Activated CD8-positive, alpha-beta memory T cell treated with anti-CD3 and anti-CD28 coated beads, Interleukin-2, amount 50 U/mL, for 24 hours (primary cell): Measurements from ENCODE around the gene PRSS53.
"Not testable (repeated sequence)": the region's sequence is repeated elsewhere in the genome, so short reads cannot be mapped to it uniquely, and the experiment has no call there.

Experiments
- DNase-seq: peaks from one replicate; pipeline ENCODE4 v3.0.0-alpha.2; 2020; ENCODE audit errors: extremely low read depth

Gene PRSS53

DNA sequence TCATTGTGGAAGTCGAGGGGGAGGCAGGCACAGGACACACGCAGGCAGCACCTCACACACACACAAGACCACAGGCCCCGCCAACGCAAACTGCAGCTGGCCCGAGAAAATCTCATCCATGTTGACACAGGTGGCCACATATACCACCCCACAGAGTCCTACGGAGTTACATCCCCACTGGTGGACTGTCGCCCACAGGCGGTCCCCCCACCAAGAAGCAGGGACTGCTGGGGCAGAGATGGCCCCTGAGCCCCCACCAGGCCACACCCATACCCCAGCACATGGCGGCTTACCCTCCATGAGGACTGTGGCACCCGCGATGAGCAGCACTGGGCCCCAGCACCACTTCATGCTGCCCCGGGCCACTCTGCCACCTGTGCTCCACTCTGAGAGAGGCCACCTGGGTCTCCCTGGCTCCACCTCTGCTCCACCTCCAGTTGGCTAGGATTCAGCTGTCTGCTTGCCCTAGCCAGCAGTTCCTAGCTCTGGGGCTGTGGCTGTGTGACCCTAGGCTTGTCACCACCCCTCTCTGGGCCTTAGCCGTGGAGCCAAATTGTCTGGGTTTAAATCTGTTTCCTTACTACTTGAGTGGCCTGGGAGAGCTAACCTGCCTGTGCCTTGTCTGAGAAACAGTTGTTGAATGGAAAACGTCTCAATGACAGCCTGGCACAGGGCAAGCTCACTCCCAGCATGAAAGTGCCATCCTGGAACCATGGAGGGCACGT is at the start of gene PRSS53:
PRSS53 (minus strand) TSS at position 485 of the 725 bp plus-strand sequence; CDS start at position 351, 134 bp downstream.
- DNase-seq: no peak

DNA sequence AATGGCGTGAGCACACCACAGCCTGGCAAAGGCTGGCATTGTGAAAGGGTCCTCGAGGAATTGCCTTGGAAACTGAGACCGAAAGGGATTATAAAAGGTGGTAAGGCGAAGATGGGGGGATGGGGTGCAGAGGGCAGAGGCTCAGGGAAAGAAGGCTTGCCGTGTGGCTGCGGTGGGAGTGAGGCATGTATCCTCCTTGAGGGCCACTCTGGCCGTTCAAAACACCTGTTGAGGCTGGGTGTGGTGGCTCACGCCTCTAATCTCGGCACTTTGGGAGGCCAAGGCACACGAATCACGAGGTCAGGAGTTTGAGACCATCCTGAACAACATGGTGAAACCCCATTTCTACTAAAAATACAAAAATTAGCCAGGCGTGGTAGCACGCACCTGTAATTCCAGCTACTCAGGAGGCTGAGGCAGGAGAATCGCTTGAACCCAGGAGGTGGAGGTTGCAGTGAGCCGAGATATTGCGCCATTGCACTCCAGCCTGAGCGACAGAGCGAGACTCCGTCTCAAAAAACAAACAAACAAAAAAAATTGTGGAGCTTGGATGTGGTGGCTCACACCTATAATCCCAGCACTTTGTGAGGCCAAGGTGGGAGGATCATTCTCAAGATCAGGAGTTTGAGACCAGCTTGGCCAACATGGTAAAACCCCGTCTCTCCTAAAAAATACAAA is 48.2 kb upstream of the PRSS53 start:
- not testable (repeated sequence) for DNase-seq

DNA sequence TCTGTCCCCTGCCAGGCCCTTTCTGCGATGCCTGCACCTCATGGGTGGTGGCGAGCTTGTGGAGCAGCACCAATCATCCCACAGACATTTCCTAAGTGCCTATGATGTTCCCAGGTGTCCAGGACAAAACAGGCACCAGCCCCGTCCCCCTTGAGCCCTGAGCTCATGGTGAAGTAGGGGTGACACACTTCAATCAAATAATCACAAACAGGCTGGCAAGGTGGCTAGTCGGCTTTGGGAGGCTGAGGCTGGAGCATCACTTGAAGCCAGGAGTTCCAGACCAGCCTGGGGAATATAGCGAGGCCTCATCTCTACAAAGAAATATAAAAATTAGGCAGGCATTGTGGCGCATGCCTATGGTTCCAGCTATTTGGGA is 47.5 kb upstream of the PRSS53 start:
- no peak for DNase-seq

DNA sequence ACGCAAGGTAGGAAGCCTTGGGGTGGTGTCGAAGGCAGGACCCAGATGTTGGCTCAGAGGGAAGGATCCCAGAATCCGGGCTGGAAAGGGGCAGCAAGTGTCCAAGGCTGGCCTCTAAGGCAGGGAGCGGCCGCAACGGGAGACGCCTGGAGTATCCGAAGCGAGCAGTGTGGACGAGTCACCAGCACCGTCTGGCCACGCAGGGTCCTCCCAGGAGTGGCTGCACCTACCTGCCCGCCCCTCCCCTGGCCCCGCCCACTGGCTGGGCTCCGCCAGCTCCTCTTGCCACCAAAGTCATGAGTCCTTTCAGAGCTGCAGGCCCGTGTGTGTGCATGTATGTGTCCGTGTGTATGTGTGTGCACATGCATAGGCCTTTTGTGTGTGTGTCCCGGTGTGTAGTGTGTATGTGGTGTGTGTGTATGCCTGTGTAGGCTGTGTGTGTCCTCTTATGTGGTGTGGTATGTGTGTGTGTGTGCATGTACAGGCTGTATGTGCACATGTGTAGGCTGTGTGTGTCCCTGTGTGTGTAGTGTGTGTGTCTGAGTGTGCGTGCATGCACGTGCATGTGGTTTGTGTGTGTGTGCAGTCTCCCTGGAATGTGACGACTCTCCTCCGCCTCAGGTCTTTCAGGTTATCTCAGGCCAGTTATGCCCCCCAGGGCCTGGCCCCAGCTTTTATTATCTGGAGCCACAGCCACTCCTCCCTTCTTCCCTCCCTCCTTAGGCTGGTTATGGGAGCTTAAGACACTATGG is 47.0 kb upstream of the PRSS53 start, which contains the start of gene PRSS8:
PRSS8 (minus strand) TSS at position 193 of the 752 bp plus-strand sequence. CDS start 229 bp downstream, outside the sequence.
- DNase-seq: no peak

DNA sequence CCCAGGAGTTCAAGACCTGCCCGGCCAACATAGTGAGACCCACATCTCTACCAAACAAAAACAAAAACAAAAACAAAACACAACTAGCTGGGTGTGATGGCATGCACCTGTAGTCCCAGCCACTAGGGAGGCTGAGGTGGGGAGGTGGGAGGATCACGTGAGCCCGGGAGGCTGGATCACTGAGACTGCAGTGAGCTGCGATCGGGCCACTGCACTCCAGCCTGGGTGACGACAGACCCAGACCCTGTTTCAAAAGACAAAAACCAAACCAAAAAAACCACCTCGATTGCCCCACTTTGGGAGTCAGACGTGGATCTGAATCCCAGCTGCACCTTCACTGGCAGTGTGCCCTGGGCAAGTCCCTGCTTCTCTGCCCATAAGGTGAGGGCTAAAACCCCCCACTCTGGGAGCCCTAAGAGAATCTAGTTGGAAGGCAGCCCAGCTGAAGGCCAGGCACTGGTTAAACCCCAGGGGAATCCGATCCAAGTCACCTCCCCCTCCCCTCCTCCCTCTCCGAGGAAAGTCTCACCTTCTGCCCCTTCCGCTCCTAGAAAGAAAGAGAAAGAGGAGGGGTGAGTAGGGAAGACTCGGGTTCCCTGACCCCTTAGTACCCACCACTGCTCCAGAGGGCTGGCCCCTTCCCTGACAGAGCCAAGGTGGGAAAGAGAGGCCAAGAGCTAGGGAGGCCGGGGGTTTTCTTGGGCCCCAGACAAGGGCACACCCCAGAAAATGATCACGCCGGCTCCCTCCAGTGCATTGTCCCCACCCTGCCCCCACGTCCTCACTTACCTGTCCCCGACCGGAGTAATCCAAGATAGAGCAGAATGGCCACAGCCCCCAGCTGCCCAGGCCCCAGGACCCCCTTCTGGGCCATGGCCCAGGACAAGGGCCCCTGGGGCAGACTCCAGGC is 46.1 kb upstream of the PRSS53 start:
- DNase-seq: no peak

DNA sequence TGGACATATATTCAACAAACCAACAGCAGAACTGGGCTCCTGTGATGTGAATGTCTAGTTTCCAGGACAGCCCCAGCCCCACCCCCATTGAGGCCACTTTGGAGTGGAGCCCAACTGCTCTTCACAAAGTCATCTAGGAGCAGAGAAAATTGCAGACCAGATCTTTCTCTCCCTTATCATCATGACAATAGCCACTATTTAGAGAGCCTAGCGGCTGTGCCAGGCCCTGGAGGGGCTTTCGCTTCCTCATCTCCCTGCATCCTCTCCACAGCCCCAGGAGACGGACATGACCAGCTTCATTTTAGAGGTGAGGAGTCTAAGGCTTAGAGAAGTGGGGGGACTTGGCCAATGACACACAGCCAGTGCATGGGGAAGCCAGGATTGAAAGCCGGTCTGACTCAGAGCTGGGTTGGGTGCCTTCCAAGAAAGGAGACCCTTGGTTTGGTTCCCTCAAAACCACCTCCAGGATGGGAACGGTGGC is 45.4 kb upstream of the PRSS53 start:
- no peak for DNase-seq

DNA sequence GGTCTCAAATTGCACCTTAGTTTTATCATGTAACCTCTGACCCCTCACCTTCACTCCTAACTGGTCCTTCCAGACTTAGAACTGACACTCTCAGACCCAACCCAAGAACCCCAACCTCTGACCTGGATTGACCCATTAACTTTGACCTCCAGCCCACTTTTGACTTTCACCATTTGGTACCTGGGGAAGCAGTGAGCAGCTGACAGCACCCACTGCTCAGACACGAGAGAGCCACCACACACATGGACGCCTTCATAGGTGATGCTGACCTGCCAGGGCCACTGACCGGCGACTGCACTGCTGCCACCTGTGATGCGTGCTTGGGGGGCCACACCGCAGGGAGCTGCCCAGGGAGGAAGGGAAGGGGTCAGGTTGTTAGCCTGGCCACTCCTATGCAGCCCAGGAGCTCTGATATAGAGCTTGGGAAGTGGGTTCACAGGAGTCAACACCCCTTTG is 44.3 kb upstream of the PRSS53 start:
- DNase-seq: no peak

DNA sequence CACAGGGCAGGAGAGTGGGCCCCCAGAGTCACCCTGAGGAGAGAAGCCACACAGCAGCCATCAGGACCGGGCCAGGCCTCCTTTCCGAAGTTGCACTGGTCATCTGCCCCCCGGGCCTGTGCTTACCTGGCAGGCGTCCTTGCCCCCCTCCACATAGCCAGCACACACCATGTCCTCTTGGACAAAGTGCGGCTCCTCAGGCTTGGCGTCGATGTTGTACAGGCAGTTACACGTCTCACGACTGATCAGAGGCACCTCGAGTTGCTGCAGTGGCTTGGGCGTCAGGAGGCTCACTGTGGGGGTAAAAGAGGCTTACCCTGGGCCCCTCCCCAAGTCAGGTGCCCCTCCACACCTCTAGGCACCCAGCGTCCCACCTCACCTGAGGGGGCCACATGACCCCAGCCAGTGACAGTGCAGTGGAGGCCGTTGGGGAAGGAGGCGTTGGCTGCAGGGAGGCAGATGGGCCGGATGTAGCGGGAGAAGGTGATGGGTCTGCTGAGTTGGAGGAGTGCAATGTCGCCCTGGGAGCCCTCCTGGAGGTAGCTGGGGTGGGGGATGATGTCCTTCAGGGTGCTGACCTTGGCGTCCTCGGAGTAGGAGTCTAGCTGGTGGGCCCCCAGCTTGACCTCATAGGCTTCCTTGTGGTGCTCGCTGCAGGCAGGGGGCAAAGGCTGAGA is 43.7 kb upstream of the PRSS53 start:
- DNase-seq: no peak

DNA sequence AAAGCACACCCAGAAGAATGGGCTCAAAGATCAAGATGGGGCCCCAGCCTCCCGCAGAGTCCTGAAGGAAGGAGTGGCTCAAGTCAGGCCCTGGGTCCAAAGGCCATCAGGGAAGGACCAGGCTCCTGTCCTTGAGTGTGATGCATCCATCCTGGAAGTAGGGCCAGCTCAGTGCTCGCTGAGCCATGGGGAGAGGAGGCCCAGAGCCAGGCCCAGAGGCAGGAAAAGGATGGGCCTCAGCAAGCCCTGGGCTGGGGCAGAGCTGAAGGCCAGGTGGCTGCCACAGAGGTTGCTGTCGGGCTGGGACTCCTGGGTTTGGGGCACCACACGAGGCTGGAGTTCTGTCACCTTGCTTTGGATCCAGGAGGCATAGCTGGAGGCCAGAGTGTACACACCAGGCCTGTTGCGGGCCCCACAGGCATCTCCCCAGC is 43.1 kb upstream of the PRSS53 start:
- no peak for DNase-seq

DNA sequence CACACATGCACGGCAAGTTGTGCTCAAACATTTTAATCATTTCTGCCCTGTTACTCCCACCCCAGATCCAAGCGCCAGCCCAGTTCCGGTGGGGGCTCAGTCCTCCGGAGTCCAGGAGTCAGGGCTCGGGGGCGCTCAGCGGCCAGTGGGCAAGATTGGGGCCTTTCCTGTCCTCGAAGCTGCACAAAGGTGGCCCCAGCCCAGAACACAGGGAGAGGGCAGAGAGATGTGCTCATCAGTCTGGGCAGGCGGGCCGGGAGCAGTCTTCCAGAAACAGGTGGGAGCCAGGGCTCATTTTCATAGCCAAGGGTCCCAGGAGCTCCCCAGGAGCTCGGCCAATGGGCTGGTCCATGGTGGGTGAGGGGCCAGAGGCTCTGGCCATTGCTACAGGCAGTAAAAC is 42.7 kb upstream of the PRSS53 start:
- no peak for DNase-seq

DNA sequence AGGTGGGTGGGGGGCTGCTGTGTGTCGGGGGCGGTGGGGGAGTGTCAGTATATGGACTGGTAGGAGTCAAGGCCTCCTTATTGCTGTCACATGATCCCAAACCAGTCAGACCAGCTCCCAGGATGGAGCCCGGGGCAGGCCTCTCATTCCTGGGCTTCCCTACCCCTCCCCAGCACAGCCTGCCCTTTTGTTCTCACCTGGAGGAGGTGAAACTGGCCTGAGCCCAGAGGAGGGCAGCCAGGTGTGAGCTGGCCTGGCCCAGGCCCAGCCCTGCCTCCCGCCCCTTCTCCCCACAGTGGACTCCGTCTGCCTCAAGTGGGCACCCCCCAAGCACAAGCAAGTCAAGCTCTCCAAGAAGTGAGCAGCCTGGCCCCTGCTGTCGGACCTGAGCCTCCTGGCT is 42.2 kb upstream of the PRSS53 start:
- DNase-seq: no peak

DNA sequence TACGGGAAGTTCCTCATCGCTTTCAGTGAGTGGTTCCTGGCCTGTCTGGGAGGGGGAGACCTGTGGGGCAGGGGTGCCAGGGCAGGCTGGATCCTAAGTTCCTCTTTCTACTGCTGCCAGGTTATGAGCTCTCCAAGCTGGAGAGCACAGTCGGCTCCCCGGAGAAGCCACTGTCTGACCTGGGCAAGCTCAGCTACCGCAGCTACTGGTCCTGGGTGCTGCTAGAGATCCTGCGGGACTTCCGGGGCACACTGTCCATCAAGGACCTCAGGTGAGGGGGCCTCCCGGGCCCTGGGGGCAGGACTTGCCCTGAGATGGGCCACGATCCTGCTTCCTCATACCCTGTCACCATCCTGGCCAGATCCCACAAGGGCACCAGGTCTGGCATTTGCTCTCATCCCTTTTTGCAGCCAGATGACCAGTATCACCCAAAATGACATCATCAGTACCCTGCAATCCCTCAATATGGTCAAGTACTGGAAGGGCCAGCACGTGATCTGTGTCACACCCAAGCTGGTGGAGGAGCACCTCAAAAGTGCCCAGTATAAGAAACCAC is 41.7 kb upstream of the PRSS53 start:
- no peak for DNase-seq

DNA sequence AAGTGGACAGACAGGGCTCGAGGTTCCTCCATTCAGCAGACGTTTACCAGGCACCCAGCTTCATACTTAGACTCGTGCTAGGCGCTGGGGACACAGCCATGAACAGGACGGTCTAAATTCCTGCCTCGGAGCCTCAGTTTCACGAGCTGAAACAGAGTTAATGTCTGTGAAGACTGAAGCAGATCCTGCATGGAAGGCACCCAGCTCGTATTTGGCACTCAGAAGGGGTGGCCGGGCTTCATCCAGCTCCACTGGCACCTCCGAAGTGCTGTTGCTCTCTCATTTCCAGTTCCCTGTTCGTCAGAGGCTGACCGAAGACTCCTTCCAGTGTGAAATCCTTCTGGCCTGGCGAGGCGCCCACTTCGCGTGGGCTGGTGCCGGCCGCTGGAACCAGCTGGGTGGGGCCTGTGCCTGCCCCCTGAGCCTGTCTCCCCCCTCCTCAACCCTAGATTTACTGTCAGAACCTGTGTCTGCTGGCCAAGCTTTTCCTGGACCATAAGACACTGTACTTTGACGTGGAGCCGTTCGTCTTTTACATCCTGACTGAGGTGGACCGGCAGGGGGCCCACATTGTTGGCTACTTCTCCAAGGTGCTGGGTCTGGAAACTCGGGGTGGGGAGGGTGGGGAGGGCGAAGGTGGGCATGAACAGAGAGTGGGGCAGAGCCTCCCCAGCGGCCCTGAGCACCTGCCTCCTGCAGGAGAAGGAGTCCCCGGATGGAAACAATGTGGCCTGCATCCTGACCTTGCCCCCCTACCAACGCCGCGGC is 41.0 kb upstream of the PRSS53 start:
- no peak for DNase-seq

DNA sequence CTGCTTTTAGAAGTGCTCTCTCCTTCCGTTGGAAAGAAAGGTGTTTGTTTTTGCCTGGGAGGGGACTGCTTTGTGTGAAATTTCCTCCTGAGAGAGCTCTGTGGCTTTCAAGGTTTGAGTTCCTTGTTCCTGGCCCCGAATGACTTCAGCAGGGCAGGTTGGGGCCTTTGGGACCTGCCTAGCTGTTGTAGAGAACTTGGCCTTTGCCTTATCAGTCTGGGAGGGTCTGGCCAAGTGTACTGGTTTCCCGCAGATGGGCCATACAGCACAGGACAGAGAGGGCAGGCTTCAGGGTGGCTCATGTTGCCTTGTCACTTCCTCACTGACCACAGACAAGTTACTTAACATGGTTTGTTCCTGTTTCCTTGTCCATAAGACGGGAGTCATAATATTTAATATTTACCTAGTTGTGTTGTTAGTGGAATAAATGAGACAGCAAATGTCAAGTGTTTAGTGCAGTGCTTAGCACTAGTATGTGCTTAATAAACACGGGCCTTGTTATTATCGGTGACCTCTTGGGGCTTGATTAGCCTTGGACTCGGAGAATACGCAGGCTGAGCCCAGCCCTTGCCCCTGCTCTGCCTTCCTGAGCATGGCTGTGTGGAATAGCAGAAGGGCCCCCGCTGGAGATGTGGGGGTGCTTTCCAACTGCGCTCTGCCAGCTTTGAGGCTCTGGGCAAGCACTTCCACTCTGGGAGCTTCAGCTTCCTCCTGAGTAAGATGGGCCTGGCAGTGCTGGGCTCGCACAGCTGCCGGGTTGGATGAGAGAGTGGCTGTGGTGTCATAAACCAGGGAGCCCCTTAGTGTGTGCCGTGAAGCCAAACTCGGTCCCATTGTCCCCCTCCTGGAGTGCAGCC is 40.2 kb upstream of the PRSS53 start:
- no peak for DNase-seq

DNA sequence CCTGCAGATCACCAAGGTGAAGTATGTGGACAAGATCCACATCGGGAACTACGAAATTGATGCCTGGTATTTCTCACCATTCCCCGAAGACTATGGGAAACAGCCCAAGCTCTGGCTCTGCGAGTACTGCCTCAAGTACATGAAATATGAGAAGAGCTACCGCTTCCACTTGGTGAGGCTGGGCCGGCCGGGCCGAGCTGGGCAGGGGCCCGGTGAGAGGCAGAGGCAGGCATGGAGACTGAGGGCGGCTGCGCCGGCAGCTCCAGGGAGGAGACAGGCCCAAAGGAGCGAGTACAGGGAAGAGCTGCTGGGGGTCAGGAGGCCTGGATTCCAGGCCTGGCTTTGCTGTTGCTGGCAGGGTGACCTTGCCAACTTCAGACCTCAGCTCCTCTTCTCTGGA is 38.4 kb upstream of the PRSS53 start:
- no peak for DNase-seq

DNA sequence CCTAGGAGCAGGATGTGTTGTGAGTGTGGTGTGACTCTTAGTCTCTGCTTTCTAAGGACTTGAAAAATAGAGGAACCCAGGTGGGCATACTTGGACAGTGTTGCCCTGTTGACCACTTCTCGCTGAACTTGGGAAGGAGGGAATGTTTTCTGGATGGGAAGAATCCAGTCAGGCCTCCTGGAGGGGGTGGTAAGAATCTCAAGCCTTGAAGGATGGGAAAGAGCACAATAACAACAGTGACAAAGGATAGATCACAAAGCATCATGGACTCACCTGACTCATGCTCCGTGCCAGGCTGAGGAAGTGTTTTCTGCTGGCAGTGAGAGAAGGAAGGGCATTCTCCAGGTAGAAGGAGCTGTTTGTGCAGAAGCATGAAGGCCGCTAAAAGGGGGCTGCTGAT is 37.1 kb upstream of the PRSS53 start:
- no peak for DNase-seq

DNA sequence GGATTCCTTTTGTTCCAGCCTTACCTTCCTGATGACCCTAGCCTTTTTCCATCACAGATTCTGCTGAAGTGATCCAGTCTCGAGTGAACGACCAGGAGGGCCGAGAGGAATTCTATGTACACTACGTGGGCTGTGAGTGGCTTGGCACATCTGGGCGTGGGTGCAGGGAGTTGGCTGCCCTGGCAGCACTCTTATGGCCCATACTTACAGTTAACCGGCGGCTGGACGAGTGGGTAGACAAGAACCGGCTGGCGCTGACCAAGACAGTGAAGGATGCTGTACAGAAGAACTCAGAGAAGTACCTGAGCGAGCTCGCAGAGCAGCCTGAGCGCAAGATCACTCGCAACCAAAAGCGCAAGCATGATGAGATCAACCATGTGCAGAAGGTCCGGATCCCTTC is 31.4 kb upstream of the PRSS53 start:
- no peak for DNase-seq

DNA sequence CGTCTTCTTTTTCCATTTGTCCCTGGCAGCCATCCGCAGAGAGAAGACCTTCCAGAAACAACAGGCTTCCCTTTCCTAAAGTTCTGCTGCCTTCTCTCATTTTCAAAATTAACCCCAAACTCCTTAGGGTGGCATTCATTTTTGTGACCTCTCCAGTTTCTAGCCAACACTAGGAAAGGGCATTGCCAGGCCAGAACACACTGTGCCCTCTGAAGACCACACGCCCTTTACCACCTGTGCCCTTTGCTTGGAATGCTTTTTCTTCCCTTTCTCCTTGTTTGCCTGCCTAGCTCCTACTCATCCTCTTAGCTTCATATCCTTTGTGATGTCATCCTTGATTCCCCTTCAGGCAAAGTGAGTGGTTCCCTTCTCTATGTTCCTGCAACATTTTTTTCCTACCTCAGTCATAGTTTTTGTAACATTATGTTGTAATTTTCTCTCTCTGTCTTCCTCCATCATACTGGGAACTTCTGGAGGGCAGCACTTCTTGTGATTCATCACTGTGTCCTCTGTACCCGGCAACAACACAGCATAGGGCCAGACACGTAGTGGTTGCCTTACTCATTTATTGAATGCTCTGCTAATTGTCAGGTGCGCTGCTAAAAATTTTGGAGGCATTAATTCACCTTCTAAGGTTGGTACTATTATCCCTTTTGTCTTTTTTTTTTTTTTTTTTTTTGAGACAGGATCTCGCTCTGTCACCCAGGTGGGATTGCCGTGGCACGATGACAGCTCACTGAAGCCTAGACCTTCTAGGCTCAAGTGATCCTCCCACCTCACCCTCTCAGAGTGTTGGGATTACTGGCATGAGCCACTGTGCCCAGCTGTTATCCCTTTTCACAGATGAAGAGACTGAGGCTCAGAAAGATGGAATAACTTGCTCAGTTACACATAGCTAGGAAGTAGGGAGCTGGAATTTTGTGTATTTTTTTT is 29.7 kb upstream of the PRSS53 start:
- no peak for DNase-seq
